ENCODE measurements around the gene ARL15. TPM values are rescaled to one million over a fixed set of nuclear protein-coding genes. Genes with fewer than 3 reads are reported as not detected.

The ARL15 gene
- total RNA-seq, 1 donor from 2014 or later, result 42.3 TPM

GRCh38 chr5:54040804-54041203 lies 269.6 kb downstream of the ARL15 start:
- H3K27ac ChIP-seq (ENCODE audit: low read depth, low read length), result no peak overlapping the region
- no peak overlapping the region for H3K4me3 ChIP-seq (ENCODE audit: low read length in 3 of 3)
- no peaks in the 10 kb centered on the region for H3K9me3 ChIP-seq (ENCODE audit: control insufficient read depth in 3 of 3, low read length in 3 of 3)
- no peaks in the 10 kb centered on the region for H3K36me3 ChIP-seq (ENCODE audit: control insufficient read depth in 3 of 3, insufficient read depth in 3 of 3, low read length in 3 of 3)
- no peaks in the 10 kb centered on the region for H3K27me3 ChIP-seq (ENCODE audit: control insufficient read depth in 3 of 3, insufficient read depth in 3 of 3, low read length in 3 of 3)
- H3K9ac ChIP-seq (ENCODE audit: low read depth in 1 of 3, low read length in 3 of 3), result no peak overlapping the region
- H3K4me1 ChIP-seq (ENCODE audit: control insufficient read depth in 3 of 3, insufficient read depth in 3 of 3, low read length in 3 of 3), result no peaks in the 10 kb centered on the region

DNA sequence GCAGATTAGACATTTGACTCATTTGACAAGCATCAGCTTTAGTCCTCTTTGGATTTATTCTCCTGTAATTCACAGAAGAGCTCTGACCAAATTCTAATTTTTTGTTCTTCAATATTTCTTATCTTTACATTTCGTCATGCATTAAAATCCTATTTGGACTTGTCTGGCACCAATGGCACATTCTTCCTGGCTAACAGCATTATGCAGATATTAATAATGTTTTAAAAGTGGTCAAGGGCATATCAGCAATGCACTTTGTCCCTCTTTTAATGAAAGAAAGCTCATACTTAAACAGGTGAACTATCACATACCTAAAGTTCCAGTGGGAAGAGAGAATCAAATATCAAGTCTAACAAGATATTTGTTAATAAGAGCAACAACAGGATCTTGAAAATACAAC lies 270.4 kb downstream of the ARL15 start:
- H3K4me3 ChIP-seq (ENCODE audit: low read length in 3 of 3), result no peak overlapping the region
- H3K4me1 ChIP-seq (ENCODE audit: control insufficient read depth in 3 of 3, insufficient read depth in 3 of 3, low read length in 3 of 3), result no peaks in the 10 kb centered on the region
- no peaks in the 10 kb centered on the region for H3K9me3 ChIP-seq (ENCODE audit: control insufficient read depth in 3 of 3, low read length in 3 of 3)
- H3K27ac ChIP-seq (ENCODE audit: low read depth, low read length), result no peak overlapping the region
- no peaks in the 10 kb centered on the region for H3K27me3 ChIP-seq (ENCODE audit: control insufficient read depth in 3 of 3, insufficient read depth in 3 of 3, low read length in 3 of 3)
- no peak overlapping the region for H3K9ac ChIP-seq (ENCODE audit: low read depth in 1 of 3, low read length in 3 of 3)
- H3K36me3 ChIP-seq (ENCODE audit: control insufficient read depth in 3 of 3, insufficient read depth in 3 of 3, low read length in 3 of 3), result no peaks in the 10 kb centered on the region

- Histone ChIP-seq H3K9ac (ENCODE audit: low read depth in 1 of 3, low read length in 3 of 3) (no peak overlapping the region), H3K27me3 (ENCODE audit: control insufficient read depth in 3 of 3, insufficient read depth in 3 of 3, low read length in 3 of 3) (no peaks in the 10 kb centered on the region), H3K27ac (ENCODE audit: low read depth, low read length) (no peak overlapping the region), H3K4me3 (ENCODE audit: low read length in 3 of 3) (no peak overlapping the region), H3K9me3 (ENCODE audit: control insufficient read depth in 3 of 3, low read length in 3 of 3) (no peaks in the 10 kb centered on the region), H3K36me3 (ENCODE audit: control insufficient read depth in 3 of 3, insufficient read depth in 3 of 3, low read length in 3 of 3) (no peaks in the 10 kb centered on the region), H3K4me1 (ENCODE audit: control insufficient read depth in 3 of 3, insufficient read depth in 3 of 3, low read length in 3 of 3) (no peaks in the 10 kb centered on the region)
These were observed 273.2 kb downstream of the ARL15 start for GRCh38 chr5:54037205-54037604.

- Histone ChIP-seq H3K27me3 (ENCODE audit: control insufficient read depth in 3 of 3, insufficient read depth in 3 of 3, low read length in 3 of 3) (no peaks in the 10 kb centered on the region), H3K4me3 (ENCODE audit: low read length in 3 of 3) (no peak overlapping the region), H3K4me1 (ENCODE audit: control insufficient read depth in 3 of 3, insufficient read depth in 3 of 3, low read length in 3 of 3) (no peaks in the 10 kb centered on the region), H3K9me3 (ENCODE audit: control insufficient read depth in 3 of 3, low read length in 3 of 3) (no peaks in the 10 kb centered on the region), H3K36me3 (ENCODE audit: control insufficient read depth in 3 of 3, insufficient read depth in 3 of 3, low read length in 3 of 3) (no peaks in the 10 kb centered on the region), H3K9ac (ENCODE audit: low read depth in 1 of 3, low read length in 3 of 3) (no peak overlapping the region), H3K27ac (ENCODE audit: low read depth, low read length) (no peak overlapping the region)
These were observed 279.4 kb downstream of the ARL15 start for GRCh38 chr5:54030981-54031380.

DNA sequence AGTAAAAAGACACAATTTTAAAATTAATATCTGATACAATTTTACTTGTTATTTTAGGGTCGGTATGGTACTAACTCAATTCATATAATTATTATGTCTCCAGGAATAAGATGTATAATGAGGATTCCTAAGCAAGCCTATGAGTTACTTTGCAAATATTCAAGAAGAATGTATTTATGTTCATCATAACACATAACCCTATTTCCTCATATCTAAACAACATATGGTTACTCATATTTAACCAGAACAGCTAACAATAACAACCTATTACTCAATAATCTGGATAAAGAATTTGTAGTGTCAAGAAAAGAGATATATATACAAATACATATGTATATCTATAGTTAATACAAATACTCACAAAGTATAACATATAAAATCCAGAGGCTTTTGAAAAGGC lies 285.9 kb downstream of the ARL15 start:
- H3K4me3 ChIP-seq (ENCODE audit: low read length in 3 of 3), result no peak overlapping the region
- no peaks in the 10 kb centered on the region for H3K27me3 ChIP-seq (ENCODE audit: control insufficient read depth in 3 of 3, insufficient read depth in 3 of 3, low read length in 3 of 3)
- H3K9ac ChIP-seq (ENCODE audit: low read depth in 1 of 3, low read length in 3 of 3), result no peak overlapping the region
- H3K9me3 ChIP-seq (ENCODE audit: control insufficient read depth in 3 of 3, low read length in 3 of 3), result no peaks in the 10 kb centered on the region
- no peaks in the 10 kb centered on the region for H3K4me1 ChIP-seq (ENCODE audit: control insufficient read depth in 3 of 3, insufficient read depth in 3 of 3, low read length in 3 of 3)
- H3K27ac ChIP-seq (ENCODE audit: low read depth, low read length), result no peak overlapping the region
- H3K36me3 ChIP-seq (ENCODE audit: control insufficient read depth in 3 of 3, insufficient read depth in 3 of 3, low read length in 3 of 3), result no peaks in the 10 kb centered on the region

DNA sequence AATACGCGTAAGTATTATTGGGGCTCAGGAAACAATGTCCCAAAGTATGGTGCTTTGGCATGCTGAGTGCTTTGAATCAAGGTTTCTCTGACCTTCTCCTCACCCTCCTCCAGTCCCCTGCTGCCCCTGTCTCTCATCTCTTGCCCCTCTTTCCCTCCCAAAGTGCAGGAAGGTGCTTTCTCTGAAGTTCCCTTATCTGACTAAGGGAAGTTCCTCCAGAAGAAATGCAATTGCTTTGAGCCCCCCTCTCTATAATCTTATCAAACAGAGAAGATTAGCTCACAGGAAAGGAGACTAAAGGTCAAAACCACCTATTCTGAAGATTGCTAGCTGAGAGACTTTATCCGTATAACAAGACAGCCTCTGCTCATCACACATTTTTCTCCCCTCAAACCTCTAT lies 288.1 kb downstream of the ARL15 start:
- Histone ChIP-seq H3K4me3 (ENCODE audit: low read length in 3 of 3) (no peak overlapping the region), H3K27me3 (ENCODE audit: control insufficient read depth in 3 of 3, insufficient read depth in 3 of 3, low read length in 3 of 3) (no peaks in the 10 kb centered on the region), H3K27ac (ENCODE audit: low read depth, low read length) (no peak overlapping the region), H3K4me1 (ENCODE audit: control insufficient read depth in 3 of 3, insufficient read depth in 3 of 3, low read length in 3 of 3) (no peaks in the 10 kb centered on the region), H3K36me3 (ENCODE audit: control insufficient read depth in 3 of 3, insufficient read depth in 3 of 3, low read length in 3 of 3) (no peaks in the 10 kb centered on the region), H3K9ac (ENCODE audit: low read depth in 1 of 3, low read length in 3 of 3) (no peak overlapping the region), H3K9me3 (ENCODE audit: control insufficient read depth in 3 of 3, low read length in 3 of 3) (no peaks in the 10 kb centered on the region)

DNA sequence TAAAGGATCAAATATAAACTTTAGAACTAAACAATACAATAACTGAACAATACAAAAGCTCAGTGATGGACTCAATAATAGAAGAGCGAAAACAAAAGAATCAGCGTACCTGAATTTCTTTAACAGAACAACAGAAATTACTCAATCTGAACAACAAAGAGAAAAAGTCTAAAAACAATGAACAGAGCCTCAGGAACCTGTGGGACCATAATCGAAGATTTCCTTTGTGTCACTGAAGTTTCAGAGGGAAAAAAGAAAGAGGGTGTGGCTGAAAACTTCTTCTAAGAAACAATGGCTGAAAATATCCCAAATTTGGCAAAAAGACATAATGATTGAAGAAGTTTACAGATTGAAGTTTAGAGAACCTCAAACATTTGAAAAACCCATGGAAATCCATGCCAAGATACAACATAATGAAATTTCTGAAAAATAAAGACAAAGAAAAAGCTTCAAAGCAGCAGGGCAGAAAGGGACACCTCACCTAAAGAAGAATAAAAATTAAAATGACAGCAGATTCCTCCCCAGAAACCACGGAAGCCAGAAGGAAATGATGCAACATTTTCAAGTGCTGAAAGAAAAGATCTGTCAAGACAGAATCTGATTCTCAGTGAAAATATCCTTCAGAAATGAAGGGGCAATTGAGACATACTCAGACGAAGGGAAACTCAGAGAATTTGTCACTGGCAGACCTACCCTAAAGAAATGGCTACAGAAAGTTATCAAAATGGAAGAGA lies 288.8 kb downstream of the ARL15 start:
- Histone ChIP-seq H3K9ac (ENCODE audit: low read depth in 1 of 3, low read length in 3 of 3) (no peak overlapping the region), H3K27ac (ENCODE audit: low read depth, low read length) (no peak overlapping the region), H3K4me3 (ENCODE audit: low read length in 3 of 3) (no peak overlapping the region), H3K4me1 (ENCODE audit: control insufficient read depth in 3 of 3, insufficient read depth in 3 of 3, low read length in 3 of 3) (no peaks in the 10 kb centered on the region), H3K36me3 (ENCODE audit: control insufficient read depth in 3 of 3, insufficient read depth in 3 of 3, low read length in 3 of 3) (no peaks in the 10 kb centered on the region), H3K9me3 (ENCODE audit: control insufficient read depth in 3 of 3, low read length in 3 of 3) (no peaks in the 10 kb centered on the region), H3K27me3 (ENCODE audit: control insufficient read depth in 3 of 3, insufficient read depth in 3 of 3, low read length in 3 of 3) (no peaks in the 10 kb centered on the region)

DNA sequence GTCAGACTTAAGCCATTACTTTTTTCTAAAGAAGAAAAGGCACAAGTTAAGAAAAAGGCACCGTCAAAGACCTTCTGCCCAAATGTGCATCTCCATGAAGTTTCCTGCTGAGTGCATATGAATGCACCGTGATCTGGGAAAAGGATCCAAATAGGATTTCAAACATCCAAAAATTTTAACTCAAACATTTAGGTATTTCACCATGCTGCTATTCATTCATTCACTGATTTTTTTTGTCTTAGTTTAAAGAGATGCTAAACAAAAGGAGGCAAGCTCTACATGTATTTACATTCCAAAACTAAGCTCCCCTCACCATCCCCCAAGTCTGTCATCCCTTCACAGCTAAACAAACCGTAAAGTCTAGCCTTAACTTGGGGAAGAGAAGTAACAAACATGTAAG lies 291.9 kb downstream of the ARL15 start:
- Histone ChIP-seq H3K36me3 (ENCODE audit: control insufficient read depth in 3 of 3, insufficient read depth in 3 of 3, low read length in 3 of 3) (no peaks in the 10 kb centered on the region), H3K4me3 (ENCODE audit: low read length in 3 of 3) (no peak overlapping the region), H3K9ac (ENCODE audit: low read depth in 1 of 3, low read length in 3 of 3) (no peak overlapping the region), H3K27ac (ENCODE audit: low read depth, low read length) (no peak overlapping the region), H3K4me1 (ENCODE audit: control insufficient read depth in 3 of 3, insufficient read depth in 3 of 3, low read length in 3 of 3) (no peaks in the 10 kb centered on the region), H3K9me3 (ENCODE audit: control insufficient read depth in 3 of 3, low read length in 3 of 3) (no peaks in the 10 kb centered on the region), H3K27me3 (ENCODE audit: control insufficient read depth in 3 of 3, insufficient read depth in 3 of 3, low read length in 3 of 3) (no peaks in the 10 kb centered on the region)

DNA sequence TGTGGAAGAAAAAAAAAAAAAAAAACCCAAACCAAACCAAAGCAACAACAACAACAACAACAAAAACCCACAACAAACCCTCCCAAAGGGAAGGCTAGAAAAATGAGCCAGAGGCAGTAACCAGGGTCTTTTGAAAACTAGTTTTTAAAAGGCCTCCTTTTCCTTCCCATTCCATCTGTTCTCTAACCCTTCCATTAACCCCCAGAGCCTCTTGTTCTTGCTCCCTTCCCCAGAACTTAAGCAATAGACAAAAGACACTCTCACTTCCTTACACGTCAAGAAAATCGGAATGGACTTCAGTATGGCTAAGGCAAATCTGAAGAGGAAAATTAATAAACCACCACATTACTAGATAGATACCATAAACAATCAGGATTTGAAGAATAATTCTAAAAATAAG lies 292.8 kb downstream of the ARL15 start:
- no peak overlapping the region for H3K4me3 ChIP-seq (ENCODE audit: low read length in 3 of 3)
- H3K36me3 ChIP-seq (ENCODE audit: control insufficient read depth in 3 of 3, insufficient read depth in 3 of 3, low read length in 3 of 3), result no peaks in the 10 kb centered on the region
- no peaks in the 10 kb centered on the region for H3K27me3 ChIP-seq (ENCODE audit: control insufficient read depth in 3 of 3, insufficient read depth in 3 of 3, low read length in 3 of 3)
- H3K27ac ChIP-seq (ENCODE audit: low read depth, low read length), result no peak overlapping the region
- no peaks in the 10 kb centered on the region for H3K4me1 ChIP-seq (ENCODE audit: control insufficient read depth in 3 of 3, insufficient read depth in 3 of 3, low read length in 3 of 3)
- no peak overlapping the region for H3K9ac ChIP-seq (ENCODE audit: low read depth in 1 of 3, low read length in 3 of 3)
- no peaks in the 10 kb centered on the region for H3K9me3 ChIP-seq (ENCODE audit: control insufficient read depth in 3 of 3, low read length in 3 of 3)

GRCh38 chr5:54013556-54014194 lies 296.7 kb downstream of the ARL15 start:
- H3K27ac ChIP-seq (ENCODE audit: low read depth, low read length), result no peak overlapping the region
- no peaks in the 10 kb centered on the region for H3K9me3 ChIP-seq (ENCODE audit: control insufficient read depth in 3 of 3, low read length in 3 of 3)
- H3K36me3 ChIP-seq (ENCODE audit: control insufficient read depth in 3 of 3, insufficient read depth in 3 of 3, low read length in 3 of 3), result no peaks in the 10 kb centered on the region
- H3K27me3 ChIP-seq (ENCODE audit: control insufficient read depth in 3 of 3, insufficient read depth in 3 of 3, low read length in 3 of 3), result no peaks in the 10 kb centered on the region
- H3K4me3 ChIP-seq (ENCODE audit: low read length in 3 of 3), result no peak overlapping the region
- H3K4me1 ChIP-seq (ENCODE audit: control insufficient read depth in 3 of 3, insufficient read depth in 3 of 3, low read length in 3 of 3), result no peaks in the 10 kb centered on the region
- no peak overlapping the region for H3K9ac ChIP-seq (ENCODE audit: low read depth in 1 of 3, low read length in 3 of 3)

All from skeletal muscle tissue (tissue), 4 donors.